EL (cell line): ENCODE measurements around the gene WNT3A.
"Not testable (repeated sequence)": the region's sequence is repeated elsewhere in the genome, so short reads cannot be mapped to it uniquely, and the experiment has no call there.

Experiments
- DNase-seq: peaks from one replicate; pipeline ENCODE4 v3.0.0-alpha.2; 2016

The WNT3A gene, protein sequence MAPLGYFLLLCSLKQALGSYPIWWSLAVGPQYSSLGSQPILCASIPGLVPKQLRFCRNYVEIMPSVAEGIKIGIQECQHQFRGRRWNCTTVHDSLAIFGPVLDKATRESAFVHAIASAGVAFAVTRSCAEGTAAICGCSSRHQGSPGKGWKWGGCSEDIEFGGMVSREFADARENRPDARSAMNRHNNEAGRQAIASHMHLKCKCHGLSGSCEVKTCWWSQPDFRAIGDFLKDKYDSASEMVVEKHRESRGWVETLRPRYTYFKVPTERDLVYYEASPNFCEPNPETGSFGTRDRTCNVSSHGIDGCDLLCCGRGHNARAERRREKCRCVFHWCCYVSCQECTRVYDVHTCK

DNA sequence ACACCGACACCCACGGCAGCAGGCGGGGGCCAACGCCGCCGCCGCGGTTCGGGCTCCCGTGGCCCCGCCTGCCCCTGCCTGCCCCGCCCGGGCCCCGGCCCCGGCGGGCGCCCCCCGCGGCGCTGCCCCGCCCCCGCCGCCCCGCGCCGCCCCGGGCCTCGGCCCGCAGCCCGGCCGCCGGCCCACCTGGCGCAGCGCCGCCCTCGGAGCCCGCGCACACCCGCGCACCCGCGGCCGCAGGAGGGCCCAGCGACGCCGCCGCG, at the start of gene WNT3A:
WNT3A (plus strand) TSS at position 213 of the 263 bp plus-strand sequence. CDS start 131 bp downstream, outside the sequence.
- DNase-seq: no peak

DNA sequence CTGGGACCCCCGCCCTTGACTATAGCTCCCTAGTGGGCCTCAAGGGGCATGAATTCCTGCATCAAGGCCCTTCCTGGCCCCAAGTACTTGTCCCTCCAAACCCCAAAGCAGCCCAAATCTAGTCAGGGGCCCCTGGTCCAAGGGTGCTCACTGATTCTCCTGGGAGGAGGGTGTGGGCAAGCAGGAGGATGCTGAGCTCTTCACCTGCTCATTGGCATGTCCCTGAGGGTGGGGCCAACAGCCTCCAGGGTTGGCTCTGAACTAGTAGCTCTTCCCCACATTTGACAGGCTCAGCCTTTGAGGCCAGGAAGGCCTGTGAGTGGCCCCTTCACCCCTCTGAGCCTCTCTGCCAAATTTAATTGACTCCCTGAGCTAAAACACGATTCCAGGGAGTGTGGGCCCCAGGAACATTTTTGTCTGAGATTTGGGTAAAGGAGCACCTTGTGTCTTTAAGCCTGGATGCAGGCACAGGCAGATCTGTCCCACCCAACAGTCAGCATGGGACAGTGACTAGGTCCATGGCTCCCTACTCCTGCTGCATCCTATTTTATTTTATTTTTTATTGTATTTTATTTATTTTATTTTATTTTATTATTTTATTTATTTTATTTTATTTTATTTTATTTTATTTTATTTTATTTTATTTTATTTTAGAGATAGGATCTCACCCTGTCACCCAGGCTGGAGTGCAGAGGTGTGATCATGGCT, 48.0 kb upstream of the WNT3A start:
- DNase-seq: no peak

DNA sequence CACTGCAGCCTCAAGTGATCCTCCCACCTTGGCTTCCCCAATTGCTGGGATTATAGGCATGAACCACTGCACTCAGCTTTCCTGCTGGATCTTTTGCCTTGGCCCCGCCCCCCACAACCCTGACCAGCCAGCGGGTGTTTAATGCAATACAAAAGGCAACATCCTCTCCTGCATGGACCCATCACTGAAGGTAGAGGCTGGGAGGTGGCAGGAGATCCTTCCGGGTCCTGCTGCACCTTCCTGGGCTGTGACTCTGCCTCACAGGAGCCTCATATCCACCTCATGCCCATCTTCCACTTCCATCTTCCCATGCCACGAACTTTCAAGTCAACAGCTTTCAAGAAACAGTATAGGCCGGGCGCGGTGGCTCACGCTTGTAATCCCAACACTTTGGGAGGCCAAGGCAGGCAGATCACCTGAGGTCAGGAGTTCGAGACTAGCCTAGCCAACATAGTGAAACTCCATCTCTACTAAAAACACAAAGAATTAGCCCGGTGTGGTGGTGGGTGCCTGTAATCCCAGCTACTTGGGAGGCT, 47.4 kb upstream of the WNT3A start:
- no peak for DNase-seq

DNA sequence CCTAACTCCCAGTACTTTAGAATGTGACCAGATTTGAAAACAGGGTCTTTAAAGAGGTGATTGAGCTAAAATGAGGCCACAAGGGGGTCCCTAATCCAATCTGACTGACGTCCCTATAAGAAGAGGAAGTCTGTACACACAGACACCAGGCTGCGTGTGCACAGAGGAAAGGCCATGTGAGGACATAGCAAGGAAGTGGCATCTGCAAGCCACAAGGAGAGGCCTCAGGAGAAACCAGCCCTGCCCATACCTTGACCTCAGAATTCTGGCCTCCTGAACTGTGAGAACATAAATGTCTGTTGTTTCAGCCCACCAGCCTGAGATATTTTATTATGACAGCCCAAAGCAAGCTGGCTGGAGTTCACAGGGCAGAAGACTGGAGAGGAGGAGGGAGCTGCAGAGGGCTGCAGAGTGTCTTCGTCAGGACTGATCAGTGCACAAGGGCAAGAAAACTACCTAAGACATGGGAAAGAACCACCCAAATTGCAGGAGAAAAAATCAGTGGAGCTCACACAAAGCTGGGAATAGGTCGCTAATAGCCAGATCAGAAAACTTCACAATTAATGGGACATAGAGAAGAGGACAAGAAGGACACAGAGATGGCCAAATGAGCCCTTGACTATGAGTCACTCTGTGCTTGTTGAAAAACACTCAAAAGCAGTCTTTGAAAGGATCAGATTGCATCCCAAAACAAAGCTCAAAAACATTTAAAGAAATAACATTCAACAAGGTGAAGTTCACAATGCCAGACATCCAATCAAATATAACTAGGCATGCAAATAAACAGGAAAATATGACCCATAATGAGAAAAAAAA, 44.9 kb upstream of the WNT3A start:
- DNase-seq: no peak

DNA sequence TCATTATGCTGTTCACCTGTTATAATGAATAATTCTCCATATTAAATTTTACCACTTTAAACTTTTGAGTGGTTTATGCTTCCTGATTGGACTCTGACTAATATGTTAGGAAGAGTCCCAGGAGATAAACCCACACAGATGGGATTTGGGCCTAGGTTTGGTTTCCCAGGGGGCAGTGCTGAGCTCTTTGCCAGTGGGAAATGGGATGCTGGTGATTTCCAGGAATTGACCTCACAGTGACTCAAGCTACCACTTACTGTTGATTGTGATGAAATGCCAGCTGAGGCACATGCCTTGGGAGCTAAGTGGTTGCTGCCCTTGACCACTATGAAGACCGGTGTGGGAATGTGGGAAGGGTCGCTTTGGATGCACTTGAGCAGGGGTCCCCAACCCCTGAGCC, 40.1 kb upstream of the WNT3A start:
- DNase-seq: peak; percentile 62

DNA sequence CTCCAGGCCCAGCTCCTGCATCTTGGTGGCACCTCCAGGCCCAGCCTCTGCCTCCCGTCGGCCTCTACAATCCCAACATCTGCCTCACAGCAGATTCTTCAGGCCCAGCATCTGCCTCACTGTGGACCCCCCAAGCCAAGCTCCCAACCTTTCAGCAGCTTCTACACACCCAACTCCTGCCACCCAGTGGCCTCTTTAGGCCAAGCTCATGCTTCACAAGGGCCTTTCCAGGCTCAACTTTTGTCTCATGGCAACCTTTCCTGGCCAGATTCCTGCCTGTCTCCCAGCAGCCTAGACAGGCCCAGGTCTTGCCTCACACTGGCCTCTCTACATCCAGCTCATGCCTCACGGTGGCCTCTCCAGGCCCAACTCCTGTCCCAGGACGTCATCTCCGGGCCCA, 39.0 kb upstream of the WNT3A start:
- not testable (repeated sequence) for DNase-seq

DNA sequence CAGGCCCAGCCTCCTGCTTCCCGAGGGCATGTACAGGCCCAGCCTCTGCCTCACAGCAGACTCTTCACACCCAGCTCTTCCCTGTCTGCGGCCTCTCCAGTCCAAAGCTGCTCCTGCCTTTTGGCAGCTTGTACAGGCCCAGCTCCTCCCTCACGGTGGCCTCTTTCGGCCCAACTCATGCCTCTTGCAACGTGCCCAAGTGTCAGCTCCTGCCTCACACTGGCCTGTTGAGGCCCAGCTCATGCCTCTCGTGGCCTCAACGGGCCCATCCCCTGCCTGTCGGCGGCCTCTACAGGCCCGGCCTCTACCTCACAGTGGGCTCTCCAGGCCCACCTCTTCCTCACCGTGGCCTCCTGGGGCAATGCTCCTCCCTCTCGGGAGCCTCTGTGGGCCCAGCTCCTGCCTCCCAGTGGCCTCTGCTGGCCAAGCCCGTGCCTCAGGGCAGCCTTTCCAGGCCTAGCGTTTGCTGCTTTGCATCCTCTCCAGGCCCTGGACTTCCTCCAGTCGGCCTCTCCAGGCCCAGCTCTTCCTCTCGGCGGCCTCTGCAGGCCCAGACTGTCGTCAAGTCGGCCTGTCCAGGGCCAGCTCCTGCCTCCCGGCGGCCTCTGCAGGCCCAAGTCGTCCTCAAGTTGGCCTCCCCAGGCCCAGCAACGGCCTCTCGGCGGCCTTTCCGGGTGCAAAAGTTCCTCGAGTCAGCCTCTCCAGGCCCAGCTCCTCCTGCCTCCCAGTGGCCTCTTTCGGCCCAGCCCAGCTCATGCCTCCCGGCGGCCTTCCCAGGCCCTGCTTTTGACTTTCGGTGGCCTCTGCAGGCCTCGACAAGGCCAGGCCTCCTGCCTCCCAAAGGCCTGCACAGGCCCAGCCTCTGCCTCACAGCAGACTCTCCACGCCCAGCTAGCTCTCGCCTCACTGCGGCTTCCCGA, 36.5 kb upstream of the WNT3A start:
- not testable (repeated sequence) for DNase-seq

DNA sequence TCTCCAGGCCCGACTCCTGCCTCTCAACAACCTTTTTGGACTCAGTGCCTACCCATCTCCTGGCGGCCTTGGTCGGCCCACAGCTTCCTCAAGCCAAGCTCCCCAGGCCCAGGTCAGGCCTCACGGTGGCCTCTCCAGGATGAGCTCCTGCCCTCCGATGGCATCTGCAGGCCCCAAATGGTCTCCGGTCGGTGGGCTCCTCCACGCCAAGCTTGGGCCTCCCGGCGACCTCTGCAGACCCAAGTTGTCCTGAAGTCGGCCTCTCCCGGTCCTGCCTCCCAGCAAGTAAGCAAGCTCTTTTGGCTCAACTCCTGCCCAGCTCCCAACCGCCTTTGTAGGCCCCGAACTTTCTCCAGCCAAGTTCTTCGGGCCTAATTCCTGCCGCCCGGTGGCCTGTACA, 35.6 kb upstream of the WNT3A start:
- DNase-seq: not testable (repeated sequence)

DNA sequence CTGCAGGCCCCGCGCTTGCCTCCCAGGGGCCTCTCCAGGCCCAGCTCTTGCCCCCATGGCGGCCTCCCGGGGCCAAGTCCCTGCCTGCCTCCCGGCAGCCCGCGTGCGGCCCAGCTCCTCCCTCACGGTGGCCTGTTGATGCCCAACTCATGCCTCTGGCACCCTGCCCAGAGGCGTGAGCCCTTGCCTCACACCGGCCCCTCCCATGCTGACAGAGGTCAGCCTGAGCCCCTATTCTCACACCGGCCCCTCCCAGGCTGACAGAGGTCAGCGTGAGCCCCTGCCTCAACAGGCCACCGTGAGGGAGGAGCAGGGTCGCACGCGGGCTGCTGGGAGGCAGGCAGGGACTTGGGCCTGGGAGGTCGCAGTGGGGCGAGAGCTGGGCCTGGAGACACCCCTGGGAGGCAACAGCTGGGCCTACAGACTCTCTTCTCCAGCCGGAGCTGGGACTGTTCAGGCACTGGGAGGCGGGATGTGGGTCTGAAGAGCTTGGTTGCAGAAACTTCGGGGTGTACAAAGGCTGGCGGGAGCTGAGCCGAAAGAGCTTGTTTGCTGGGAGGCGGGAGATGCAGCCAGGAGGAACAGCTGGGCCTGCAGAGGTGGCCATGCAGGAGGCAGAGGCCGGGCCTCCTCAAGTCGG, 35.0 kb upstream of the WNT3A start:
- not testable (repeated sequence) for DNase-seq

DNA sequence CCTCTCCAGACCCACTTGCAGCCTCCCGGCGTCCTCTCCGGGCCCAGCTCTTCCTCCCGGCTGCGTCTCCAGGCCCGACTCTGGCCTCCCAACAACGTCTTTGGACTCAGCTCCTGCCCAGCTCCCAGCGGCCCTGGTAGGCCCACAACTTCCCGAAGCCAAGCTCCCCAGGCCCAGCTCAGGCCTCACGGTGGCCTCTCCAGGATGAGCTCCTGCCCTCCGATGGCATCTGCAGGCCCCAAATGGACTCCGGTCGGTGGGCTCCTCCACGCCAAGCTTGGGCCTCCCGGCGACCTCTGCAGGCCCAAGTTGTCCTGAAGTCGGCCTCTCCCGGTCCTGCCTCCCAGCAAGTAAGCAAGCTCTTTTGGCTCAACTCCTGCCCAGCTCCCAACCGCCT, 34.5 kb upstream of the WNT3A start:
- DNase-seq: not testable (repeated sequence)

DNA sequence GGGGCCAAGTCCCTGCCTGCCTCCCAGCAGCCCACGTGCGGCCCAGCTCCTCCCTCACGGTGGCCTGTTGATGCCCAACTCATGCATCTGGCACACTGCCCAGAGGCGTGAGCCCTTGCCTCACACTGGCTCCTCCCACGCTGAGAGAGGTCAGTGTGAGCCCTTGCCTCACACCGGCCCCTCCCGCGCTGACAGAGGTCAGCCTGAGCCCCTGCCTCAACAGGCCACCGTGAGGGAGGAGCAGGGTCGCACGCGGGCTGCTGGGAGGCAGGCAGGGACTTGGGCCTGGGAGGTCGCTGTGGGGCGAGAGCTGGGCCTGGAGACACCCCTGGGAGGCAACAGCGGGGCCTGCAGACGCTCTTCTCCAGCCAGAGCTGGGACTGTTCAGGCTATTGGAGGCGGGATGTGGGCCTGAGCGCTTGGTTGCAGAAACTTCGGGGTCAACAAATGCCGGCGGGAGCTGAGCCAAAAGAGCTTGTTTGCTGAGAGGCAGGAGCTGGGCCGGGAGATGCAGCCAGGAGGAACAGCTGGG, 33.9 kb upstream of the WNT3A start:
- DNase-seq: not testable (repeated sequence)

DNA sequence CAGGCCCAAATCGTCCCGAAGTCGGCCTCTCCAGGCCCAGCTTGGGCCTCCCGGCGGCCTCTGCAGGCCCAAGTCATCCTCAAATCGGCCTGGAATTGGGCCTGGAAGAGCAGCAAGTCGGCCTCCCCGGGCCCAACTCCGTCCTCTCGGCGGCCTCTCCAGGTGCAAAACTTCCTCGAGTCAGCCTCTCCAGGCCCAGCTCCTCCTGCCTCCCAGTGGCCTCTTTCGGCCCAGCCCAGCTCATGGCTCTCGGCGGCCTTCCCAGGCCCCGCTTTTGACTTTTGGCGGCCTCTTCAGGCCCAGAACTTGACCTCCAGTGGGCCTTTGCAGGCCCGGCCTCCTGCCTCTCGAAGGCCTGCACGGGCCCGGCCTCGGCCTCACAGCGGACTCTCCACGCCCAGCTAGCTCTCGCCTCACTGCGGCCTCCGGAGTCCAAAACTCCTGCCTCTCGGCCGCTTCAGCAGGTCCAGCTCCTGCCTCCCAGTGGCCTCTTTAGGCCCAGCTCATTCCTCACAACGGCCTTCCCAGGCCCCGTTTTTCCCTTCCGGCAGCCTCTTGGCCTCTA, 33.0 kb upstream of the WNT3A start:
- DNase-seq: not testable (repeated sequence)

DNA sequence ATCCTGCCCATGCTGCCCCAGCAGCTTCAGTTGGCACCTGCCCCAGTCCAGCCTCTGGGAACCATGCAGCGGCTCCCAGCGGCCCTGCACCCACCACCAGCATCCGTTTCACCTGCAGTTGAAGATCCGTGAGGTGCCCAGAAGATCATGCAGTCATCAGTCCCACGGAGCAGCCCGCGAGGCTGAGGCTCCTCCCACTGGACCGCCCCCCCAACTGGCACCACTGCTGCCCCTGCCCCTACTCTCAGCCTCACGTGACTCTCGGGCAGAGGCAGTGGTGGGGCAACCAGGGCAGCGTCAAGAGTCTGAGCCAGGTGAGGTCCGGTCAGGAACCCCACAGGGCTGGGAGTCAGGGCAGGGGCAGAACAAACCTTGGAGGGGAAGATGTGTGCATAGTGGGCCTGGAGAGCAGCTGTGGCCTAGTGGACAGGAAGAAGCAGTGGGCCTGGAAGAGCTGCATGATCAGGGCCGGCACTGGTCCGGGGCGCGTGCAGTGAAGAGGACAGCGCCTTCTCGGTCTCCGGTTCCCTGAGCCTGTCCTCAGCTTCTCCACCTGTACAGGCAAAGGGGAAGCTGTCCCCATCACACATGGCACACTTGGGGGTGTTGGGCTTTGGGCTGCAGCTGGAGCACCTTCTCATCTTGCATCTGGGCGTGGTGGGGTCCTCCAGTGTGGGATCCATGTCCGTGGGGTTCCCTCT, 31.1 kb upstream of the WNT3A start:
- not testable (repeated sequence) for DNase-seq

DNA sequence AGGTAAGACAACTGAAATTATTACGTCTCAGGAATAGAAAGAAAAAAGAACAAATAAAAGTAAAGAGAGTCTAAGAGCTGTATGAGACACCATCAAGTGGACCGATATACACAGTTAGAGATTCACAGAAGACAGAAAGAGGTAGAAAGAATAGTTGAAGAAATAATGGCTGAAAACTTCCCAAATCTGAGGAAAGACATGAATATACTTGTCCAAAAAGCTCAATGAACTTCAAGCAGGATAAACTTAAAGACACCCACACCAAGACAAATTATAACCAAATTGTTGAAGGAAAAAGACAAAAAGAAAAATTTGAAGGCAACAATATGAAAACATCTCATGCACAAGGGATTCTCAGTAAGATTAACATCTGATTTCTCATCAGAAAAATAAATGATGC, 19.6 kb upstream of the WNT3A start:
- DNase-seq: no peak

DNA sequence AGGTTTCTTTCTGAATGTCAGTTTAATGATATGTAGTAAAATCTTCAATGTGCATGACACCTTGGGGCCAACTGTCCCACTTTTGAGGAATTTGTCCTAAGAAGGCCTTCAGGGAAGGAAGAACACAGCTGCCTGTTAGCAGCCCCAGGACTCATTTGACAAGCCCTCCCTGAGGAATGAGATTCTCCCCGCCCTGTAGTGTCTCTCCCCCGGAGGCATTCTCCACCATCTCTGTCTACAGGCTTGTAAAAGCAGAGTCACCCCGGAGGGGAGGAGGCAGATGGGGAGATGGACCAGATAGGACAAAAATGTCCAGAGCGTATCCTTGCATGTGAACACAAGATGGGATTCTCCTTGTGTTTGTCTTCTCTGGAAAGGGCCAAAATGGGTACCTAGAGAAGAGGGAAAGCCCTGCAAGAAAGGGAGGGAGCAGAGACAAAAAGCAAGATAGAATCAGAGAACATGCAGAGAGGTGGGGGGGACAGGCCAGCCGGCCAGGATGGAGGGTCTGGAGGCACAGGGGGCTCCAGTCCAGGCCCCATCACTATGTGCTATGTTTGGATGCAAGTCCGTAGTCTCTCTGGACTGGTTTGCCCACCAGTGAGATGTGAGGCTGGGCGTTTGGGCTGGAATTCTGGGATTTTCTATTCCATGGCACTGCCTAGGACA, 12.0 kb upstream of the WNT3A start:
- no peak for DNase-seq

DNA sequence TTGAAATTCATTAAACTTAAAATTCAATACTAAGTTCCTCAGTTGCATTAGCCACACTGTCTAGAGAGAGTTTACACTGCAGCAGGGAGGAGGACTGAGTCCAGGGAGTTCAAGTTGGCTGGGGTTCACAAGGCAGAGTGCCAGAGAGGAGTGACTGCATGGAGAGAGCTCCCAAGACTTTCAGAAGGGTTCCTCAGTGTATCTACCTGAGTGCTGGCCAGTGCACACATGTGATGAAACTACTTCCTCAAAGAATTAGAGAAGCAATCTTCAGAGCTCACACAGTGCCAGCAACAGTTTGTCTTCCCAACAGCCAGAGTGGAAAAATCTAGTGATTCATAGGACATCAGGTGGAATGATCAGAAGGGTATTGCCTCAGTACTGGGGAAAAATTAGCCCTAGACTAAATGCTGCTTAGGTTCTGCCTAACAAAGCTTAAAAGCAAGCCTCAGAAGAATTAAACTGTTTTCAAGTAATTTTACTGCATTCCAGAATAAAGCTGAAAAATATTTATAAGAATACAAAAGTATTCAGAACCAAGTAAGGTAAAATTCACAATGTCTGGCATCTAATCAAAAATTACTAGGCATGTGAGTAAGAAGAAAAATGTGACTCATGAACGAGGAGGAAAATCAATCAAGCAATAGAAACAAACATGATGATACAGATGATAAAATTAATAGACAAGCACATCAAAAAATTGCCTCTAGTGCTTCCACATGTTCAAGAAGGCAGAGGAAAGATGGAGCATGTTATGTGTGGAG, 10.4 kb upstream of the WNT3A start:
- no peak for DNase-seq

DNA sequence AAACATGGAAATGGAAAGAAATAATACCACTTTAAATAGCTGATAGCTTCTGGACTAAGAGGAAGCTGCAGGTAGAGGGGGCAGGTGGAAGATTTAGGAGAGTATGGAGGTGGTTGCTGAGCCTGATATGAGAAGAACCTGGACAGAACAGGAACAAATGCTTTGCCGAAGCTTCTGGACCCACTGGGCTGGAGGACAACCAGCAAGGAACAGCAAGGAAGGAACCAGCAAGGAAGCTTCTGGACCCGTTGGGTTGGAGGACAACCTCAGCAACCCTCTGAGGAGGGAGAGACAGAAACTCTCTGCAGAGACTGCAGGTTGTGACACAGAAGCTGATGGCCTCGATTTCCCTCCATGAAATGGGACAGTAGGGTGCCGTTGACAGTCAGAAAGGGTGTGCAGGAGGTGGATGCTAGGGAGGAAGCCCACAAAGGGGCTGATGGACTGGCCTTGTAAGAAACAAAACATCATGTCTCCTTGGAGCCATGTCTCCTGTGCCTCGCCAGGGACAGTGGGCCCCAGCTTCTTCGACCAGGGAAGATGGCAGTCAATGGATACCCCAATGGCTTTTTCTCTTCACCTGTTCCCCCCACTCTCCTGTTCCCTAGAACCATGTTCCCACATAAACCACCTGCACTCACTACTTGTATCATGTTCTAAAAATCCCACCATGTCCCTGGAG, 8.3 kb upstream of the WNT3A start:
- DNase-seq: no peak
